Adrenal gland (tissue), 5 donors: Measurements from ENCODE around the gene KLHL2.

ENCODE experiments used
- POLR2A ChIP-seq, 2 donors: fragments of 450-650 bp; IDR thresholded peaks; one replicate each; pipeline ENCODE4 v1.6.1; 2017; ENCODE audit warnings: antibody characterized with exemption in 2 of 2, mild to moderate bottlenecking in 2 of 2, moderate library complexity in 1 of 2
- TF ChIP-seq, protein P1 (sequence below), 6 experiments: fragments of 450-650 bp in 4 of 6; fragments of 200-600 bp in 2 of 6; sonication (generic) in 1 of 6; IDR thresholded peaks; 1 replicate in 5 of 6; 2 replicates in 1 of 6; pipeline versions ENCODE4 v1.5.1 to v1.8.0; 2016 to 2021; ENCODE audit warnings: antibody characterized with exemption in 6 of 6, mild to moderate bottlenecking in 2 of 6, moderate library complexity in 1 of 6
- donor health status: DM: no; HTN: no; CAD: no.

DNA sequence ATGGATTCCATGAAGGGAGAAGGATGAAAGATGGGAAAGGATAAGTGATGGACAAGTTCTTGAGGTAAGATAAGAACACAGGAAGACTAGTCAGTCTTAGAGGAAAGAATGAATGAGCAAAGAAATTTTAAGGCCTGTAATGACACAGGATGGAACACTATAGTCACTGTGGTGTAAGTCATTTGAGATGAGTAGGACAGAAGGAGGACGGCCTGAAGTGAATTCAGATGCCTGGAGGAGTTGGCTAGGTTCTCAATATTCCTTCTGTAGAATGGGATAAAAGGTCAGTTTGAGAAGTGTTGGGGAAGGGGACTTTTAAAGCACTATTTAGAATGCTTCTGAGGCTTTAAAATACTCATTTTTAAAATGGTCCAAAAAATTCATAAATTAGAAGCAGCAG, 124.0 kb downstream of the KLHL2 start:
- TF ChIP-seq, protein P1, sequence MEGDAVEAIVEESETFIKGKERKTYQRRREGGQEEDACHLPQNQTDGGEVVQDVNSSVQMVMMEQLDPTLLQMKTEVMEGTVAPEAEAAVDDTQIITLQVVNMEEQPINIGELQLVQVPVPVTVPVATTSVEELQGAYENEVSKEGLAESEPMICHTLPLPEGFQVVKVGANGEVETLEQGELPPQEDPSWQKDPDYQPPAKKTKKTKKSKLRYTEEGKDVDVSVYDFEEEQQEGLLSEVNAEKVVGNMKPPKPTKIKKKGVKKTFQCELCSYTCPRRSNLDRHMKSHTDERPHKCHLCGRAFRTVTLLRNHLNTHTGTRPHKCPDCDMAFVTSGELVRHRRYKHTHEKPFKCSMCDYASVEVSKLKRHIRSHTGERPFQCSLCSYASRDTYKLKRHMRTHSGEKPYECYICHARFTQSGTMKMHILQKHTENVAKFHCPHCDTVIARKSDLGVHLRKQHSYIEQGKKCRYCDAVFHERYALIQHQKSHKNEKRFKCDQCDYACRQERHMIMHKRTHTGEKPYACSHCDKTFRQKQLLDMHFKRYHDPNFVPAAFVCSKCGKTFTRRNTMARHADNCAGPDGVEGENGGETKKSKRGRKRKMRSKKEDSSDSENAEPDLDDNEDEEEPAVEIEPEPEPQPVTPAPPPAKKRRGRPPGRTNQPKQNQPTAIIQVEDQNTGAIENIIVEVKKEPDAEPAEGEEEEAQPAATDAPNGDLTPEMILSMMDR (IDR thresholded peaks at IDR 0.05) = peak in 1 of 6 experiments; percentile 8
- no peak for TF ChIP-seq POLR2A (IDR thresholded peaks at IDR 0.05)
